ENCODE results near the gene TEAD1.

GRCh38 chr11:12925520-12925919 is 251.3 kb downstream of the TEAD1 start:
- TF ChIP-seq CTCF (IDR thresholded peaks at IDR 0.05): no peak
- TF ChIP-seq EP300 (IDR thresholded peaks at IDR 0.05): no peak
- TF ChIP-seq POLR2AphosphoS5 (IDR thresholded peaks at IDR 0.05): no peak

Data from gastroesophageal sphincter (tissue), 3 donors.